Left ventricle myocardium inferior (tissue), 1 donor: Measurements from ENCODE around the gene PIK3C2G. TPM values are rescaled to one million over a fixed set of nuclear protein-coding genes. Genes with fewer than 3 reads are reported as not detected.

ENCODE experiments used
- DNase-seq: peaks from one replicate; pipeline ENCODE4 v3.0.0-alpha.2; 2020
- H3K27ac ChIP-seq: fragments of 200-600 bp; replicated peaks from 2 replicates; pipeline ENCODE4 v1.8.0; 2021
- H3K27me3 ChIP-seq: fragments of 200-600 bp; 2 replicates; pipeline ENCODE4 v1.8.0; 2021; ENCODE audit warnings: low read depth
- H3K36me3 ChIP-seq: fragments of 200-600 bp; 2 replicates; pipeline ENCODE4 v1.8.0; 2021
- H3K4me1 ChIP-seq: fragments of 200-600 bp; 2 replicates; pipeline ENCODE4 v1.8.0; 2021
- H3K4me3 ChIP-seq: fragments of 200-600 bp; 2 replicates; pipeline ENCODE4 v1.8.0; 2021; ENCODE audit warnings: mild to moderate bottlenecking, moderate library complexity
- H3K9me3 ChIP-seq: fragments of 200-600 bp; replicated peaks from 2 replicates; pipeline ENCODE4 v1.8.0; 2021
- CTCF ChIP-seq: fragments of 200-600 bp; IDR thresholded peaks from 2 replicates; pipeline ENCODE4 v1.8.0; 2021; ENCODE audit warnings: antibody characterized with exemption, mild to moderate bottlenecking, borderline replicate concordance
- intact Hi-C: fragments of 100-400 bp; cut with micrococcal nuclease; formaldehyde crosslinking; loops from one replicate; pipeline ENCODE4 v1.11.0; 2022
- total RNA-seq: library from RNA; stranded (reverse); fragmentation: NEBNext Ultra II Directional; extraction: Animal tissue kit (Norgen Biotek cat#: 25700); gene quantifications from one replicate; pipeline ENCODE4 v1.2.1, GENCODE V29; 2021
- donor health status: DM: no; HTN: yes; CAD: no; lungs with severe emphysema.

PIK3C2G gene
- total RNA-seq, 1 donor from 2014 or later: not detected

DNA sequence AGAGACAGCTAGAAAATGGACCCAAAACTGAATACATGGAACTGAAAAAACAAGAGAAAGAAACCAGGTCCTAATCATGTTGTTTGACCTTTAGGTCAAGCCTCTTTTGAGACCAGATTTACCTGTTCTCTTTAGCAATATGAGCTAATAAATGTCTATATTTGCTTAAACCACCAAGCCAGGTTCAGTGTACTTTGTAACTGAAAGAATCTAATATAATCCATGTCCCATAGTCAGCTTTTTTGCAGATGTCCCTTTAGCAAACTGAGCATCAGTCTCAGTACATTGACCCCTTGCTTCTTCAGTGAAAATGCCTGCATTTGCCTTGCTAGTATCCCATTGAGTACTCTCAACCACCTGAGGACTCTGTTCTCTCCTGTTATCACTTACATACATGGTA is 414.8 kb downstream of the PIK3C2G start:
- DNase-seq: no peak
- H3K27me3 ChIP-seq: no peaks in the 10 kb centered on the region
- H3K27ac ChIP-seq: no peak overlapping the region
- no peaks in the 10 kb centered on the region for H3K36me3 ChIP-seq
- no peaks in the 10 kb centered on the region for H3K9me3 ChIP-seq
- TF ChIP-seq CTCF: no peak
- no peaks in the 10 kb centered on the region for H3K4me1 ChIP-seq
- no peak overlapping the region for H3K4me3 ChIP-seq
- intact Hi-C loops: no loop called here

GRCh38 chr12:18676996-18677588 is 415.8 kb downstream of the PIK3C2G start:
- H3K9me3 ChIP-seq: no peaks in the 10 kb centered on the region
- DNase-seq: no peak
- no peaks in the 10 kb centered on the region for H3K4me1 ChIP-seq
- intact Hi-C loops: no loop called here
- H3K27me3 ChIP-seq: no peaks in the 10 kb centered on the region
- no peak overlapping the region for H3K4me3 ChIP-seq
- no peak overlapping the region for H3K27ac ChIP-seq
- no peaks in the 10 kb centered on the region for H3K36me3 ChIP-seq
- TF ChIP-seq CTCF: no peak

GRCh38 chr12:18681818-18682217 is 420.5 kb downstream of the PIK3C2G start:
- Histone ChIP-seq H3K27me3 (no peaks in the 10 kb centered on the region), H3K4me1 (no peaks in the 10 kb centered on the region), H3K9me3 (no peaks in the 10 kb centered on the region), H3K36me3 (no peaks in the 10 kb centered on the region), H3K4me3 (no peak overlapping the region), H3K27ac (no peak overlapping the region)
- DNase-seq: no peak
- TF ChIP-seq CTCF: no peak
- intact Hi-C loops: no loop called here

DNA sequence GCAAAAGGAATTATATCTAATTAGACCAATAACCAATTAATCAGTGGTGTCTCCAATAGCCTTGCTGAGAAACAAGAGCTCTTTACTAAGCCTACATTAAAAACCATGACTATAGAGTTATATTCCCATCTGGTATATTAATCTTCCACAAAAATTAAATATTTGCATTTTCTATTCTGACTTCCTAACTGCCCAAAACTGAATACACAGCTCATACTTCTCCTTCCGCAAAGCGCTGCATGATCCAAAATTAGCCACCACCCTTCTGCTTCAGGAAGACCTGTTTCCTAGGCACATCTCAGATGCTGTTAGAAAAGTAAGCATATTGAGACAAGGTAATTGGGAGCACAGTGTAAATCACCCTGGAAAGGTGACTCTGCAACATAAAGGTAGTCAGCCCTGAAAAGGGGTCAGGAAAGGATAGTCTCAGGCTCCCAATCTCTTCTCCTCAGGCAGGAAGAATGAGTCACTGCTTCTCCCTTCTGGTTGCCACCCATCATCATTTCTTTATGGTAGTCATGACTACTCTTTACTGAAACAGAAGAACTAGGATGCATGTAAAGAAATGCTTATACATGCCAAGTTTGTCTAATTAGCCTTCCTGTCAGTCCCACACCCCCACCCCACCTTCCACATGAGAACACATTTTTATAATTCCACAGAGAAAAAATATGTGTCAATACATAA is 422.2 kb downstream of the PIK3C2G start:
- no peak for TF ChIP-seq CTCF
- Histone ChIP-seq H3K27me3 (no peaks in the 10 kb centered on the region), H3K4me1 (no peaks in the 10 kb centered on the region), H3K36me3 (no peaks in the 10 kb centered on the region), H3K9me3 (no peaks in the 10 kb centered on the region), H3K4me3 (no peak overlapping the region), H3K27ac (no peak overlapping the region)
- intact Hi-C loops: no loop called here
- no peak for DNase-seq

GRCh38 chr12:18684430-18684829 is 423.1 kb downstream of the PIK3C2G start:
- Histone ChIP-seq H3K9me3 (no peaks in the 10 kb centered on the region), H3K4me3 (no peak overlapping the region), H3K27me3 (no peaks in the 10 kb centered on the region), H3K36me3 (no peaks in the 10 kb centered on the region), H3K27ac (no peak overlapping the region), H3K4me1 (no peaks in the 10 kb centered on the region)
- TF ChIP-seq CTCF: no peak
- intact Hi-C loops: no loop called here
- no peak for DNase-seq
